Raji (cell line): ENCODE measurements around the gene MYOG.

ENCODE experiments used
- POLR2A ChIP-seq: IDR thresholded peaks from 2 replicates; pipeline ENCODE4 v1.6.1; 2011; ENCODE audit warnings: low read depth, low read length, control low read depth; ENCODE audit not compliant: insufficient read depth

The MYOG gene

DNA sequence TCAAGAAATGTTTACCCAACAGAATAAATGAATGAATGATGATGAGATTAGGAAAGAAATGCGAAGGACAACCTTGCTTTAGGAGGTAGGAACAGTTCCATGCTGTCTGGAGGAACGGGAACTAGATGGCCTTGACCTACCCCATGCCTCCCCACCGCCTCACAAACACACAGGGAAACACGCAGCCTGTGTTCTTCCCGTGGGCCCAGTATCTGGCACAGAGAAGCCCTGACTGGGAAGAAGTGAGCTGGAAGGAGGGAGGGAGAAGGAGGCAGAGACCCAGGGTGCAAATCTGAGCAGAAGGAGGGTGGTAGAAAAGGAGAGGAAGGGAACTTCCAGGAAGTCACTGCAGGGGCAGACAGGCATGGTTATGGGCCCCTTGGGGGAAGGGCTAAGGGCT, 38.2 kb upstream of the MYOG start:
- no peak for TF ChIP-seq POLR2A

DNA sequence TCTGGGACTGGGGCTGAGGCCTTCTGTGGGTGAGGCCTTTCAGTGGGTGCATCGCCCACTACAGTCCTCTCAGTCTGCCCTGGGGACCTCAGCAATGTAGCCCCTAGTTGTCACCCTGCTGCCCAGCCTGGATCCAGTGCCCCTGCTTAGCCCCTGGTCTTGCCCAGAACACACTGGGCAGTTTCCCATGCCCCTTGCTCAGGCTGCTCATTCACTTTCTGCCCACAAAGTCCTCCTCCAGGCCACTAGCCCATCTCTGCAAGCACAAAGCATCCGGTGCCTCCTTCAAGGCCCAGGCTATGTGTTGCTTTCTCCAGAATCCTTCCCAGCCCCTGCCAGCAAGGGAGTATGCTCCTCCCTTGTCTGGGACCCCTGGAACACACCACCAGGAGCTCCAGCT, 36.3 kb upstream of the MYOG start:
- no peak for TF ChIP-seq POLR2A

DNA sequence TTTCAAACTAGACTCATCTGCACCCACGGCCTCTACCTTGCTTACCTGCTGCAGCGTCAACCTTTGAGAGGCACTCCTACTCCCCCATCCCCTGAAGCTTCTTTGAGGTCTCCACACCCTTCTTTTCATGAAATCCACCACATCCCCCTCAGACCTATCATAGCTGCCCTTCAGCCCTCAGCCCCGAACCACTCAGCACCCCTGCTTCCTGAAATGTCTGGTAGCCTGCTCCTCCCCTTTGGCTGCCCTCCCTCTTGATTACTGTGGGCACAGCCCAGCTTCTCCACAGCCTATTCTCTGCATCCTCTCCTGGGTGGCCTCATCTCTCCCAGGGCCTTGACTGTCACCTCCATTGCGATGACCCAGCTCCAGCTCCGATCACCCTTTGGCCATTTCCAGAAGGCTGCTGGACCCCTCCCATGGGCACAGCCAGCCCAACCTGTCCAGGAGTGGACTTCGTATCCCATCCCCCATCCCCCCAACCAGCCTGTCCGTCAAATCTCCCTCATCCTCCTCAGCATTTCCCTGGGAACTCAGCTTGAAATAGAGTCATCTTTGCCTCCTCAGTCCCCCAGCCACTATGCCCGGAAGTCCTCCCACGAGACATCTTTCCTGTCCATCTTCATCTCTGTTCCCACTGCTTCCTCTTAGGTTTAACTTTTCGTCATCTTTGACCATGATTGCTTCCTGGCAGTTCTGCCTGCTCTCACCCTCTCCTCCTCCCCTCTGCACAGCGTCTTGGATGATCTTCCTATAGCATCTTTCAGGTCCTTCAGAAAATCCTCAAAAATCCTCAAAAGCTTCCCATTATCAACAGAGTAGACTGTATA, 35.6 kb upstream of the MYOG start:
- no peak for TF ChIP-seq POLR2A

DNA sequence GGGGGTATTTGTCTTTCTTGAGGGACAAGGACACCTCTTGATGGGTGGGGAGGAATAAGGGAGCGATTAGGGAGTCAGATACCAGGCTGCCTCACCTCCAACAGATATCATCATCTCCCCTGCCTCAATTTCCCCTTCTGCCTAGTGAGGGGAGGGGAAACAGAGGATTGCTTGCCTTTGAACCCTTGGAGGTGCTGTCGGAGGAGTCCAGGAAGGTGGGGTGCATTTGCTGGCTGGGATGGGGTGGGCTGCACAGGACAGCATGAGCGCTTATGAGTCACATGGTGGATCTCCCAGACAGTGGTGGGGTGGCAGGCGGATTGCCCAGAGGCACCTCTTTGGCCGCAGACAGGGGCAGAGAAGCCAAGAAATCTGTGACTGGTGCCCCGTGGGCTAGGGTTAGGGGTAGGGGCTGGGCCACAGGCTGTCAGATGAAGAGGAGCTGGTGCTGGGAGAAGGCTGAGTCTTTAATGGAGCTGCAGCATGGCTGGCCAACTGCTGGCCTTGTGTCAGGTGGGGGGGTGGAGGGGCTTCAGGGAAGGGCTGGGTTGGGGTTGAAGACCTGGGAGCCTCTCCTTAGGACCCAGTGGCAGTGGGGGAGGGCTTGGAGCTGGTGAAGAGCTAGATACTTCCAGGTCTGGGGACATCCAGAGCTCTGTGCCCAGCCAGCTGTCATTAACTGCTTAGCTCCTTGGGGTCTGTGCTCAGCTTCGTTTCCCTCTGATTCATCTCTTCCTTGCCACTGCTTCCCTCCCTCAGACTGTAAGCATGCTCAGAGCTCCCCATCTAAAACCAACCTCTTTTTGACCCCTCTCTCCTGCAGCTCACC, 34.7 kb upstream of the MYOG start:
- no peak for TF ChIP-seq POLR2A

DNA sequence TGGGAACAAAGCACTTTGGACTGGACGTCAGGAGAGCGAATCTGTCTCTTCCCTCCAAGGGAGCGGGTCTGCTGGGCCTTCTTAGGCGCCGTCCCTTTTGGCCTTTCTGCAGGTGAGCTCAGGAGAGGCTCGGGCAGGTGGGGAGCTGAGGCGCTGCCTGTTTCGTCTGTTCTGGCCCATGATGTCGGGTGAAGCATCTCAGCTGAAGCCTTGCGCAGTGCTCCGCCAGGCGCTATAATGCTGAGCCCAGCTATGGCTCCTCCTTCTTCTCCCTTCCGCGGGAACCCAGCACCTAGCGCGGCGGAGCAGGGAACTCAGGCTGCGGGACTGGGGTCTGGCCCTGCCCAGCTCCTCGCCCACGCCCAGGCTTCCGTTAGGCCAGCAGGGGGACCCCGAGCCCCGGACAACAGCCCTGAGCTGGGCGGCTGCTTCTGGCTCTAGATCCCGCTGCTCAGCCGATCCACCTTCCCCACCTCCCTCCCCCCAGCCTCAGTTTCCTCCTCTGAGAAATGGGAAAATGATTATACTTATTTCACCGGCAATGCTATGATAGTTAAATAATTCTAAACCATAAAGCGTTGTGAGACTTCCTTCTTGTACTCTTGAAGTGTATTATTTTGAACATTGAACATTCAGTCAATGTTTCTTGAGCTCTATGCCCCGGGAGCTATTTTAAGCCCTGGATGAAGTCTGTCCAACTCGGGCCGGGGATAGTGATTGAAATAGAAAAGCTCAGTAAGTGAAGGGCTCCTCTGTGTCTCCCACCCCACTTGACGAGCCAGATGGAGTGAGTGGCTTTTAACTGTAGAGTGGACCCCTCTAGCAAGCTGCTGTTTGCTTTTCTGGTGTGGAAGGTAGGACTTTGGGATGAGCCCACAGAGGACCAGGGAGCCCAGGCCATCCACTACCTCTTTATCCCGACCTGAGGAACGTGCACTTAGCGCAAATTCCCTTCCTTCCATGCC, 32.1 kb upstream of the MYOG start:
- TF ChIP-seq POLR2A: no peak

DNA sequence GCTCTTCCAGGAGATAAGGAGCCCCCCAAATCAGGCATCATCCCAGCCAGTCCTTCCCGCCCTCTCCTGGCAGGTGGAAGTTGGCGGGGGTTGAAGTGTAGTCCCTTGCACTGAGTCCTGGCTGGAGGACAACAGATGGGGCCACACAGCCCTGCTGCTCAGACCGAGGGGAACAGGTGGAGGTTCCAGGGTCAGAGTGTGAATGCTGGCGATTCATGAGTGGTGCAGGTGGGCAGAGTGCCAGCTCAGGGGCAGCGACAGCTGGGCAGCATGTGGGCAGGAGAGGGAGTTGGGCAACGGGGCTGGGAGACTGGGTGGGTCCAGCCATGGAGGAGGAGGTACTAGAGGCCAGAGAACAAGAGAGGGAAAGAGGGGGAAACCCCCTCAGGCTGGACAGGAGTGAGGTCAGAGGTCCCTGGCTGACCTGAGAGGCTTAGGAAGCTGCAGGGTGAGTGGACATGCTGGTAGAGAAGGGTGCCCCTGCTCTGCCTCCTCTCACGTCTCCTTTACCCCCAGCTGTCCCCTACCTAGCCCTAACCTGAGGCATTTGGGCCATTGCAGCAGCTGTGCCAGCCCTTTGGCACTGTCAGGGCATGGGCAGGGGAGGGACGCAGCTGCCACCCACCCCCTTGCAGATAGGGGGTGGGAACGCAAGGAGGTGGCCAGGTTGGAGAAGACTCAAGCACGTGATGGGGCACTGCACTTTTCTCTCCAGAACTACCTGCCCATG, 30.4 kb upstream of the MYOG start:
- no peak for TF ChIP-seq POLR2A

DNA sequence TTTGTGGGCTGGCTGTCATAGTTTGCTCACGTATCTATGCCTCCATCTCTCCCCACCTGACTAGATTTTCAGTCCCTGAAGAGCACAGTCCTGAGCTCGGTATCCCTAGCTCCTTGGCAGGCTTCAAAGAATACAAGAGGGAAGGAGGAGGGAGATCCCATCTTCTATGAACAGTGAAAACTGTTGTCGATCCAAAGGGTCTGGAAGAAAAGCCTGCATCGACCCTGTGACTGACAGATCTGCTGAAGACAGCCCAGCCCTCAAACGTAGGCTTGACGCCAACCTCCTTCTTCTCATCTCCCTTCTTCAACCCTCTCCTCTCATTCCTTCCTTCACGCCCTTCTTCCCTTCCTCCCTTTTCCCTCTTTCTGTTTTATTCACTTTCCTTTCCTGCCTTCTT, 28.4 kb upstream of the MYOG start:
- no peak for TF ChIP-seq POLR2A

DNA sequence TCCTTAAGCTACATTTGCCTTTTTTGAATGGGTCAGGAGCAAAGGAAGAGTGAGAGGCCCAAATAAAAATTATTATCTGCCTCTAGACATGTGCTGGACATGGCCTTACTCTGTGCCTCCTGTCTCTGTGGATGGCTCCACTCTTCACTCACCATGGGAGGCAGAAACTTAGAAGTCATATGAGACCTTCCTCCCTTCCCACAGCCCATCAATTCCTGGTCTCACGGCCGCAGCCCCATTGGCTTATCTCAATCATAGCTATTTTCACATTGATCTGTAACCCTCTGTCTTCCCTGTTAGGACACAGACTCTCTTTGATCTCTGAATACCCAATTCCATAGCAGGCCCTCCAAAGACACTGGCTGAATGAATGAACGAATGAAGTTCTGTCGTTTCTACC, 27.5 kb upstream of the MYOG start:
- TF ChIP-seq POLR2A: no peak

DNA sequence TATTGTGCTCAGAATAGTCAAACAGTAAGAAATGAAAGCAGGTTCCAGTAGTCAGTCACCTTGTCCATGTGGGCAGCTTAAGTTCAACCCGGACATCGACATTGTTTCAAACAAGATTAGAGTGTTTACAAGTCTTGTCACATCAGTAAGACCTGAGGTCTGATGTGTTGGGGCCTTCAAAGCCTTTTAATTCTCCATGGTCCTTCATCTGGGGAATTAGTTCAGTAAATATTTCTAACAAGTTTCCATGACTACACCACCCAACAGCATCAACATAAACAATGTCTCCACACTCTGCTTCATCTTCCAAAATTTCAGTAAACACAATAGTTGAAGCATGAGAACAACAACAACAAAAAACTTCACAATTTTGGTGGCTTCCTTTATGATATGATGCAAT, 26.7 kb upstream of the MYOG start:
- no peak for TF ChIP-seq POLR2A

DNA sequence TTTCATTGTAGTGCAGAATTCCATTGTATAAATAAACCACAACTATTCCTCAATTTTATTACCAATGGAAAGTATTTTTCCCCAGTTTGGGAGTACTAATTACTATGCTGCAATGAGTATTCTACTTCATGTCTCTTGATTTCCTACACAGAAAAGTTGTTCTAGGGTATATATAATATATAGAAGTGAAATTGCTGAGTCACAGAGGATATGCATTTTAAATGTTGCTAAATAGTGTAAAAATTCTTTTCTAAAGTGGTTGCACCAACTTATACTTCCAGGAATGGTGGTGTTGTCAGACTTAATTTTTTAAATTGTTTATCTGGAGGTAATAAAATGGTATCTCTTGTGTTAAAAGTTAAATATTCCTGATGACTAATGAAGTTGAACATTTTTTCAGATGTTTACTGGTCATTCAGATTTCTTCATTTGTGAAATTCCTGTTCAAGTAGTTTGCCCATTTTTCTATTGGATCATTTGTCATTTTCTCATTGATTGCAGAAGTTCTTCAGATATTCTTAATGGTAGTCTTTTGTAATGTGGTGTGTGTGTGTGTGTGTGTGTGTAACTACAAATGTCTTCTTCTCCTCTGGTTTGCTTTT, 19.1 kb upstream of the MYOG start:
- no peak for TF ChIP-seq POLR2A

DNA sequence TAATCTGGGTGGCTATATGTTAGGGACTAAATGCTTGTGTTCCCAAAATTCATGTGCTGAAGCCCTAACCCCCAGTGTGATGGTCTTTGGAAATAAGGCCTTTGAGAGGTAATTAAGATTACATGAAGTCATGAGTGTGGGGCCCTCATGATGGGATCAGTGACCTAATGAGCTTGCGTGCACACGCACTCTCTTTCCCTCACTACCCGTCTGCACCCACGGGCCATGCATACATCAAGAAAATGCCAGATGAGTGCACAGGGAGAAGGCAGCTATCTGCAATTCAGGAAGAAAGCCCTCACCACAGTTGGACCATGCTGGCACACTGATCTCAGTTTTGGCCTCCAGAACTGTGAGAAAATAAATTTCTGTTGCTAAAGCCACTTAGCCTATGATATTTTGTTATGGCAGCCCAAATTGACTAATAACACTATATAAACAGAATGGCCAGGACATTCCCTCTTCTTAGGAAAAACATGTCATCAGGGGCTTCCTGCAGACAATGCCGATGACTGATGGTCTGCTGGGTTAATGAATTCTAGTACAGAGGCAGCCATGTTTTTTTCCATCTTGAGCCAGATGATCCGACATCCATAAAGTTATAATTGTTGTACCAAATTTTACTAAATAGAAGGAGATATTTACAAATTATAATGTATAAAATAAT, 18.1 kb upstream of the MYOG start:
- TF ChIP-seq POLR2A: no peak

DNA sequence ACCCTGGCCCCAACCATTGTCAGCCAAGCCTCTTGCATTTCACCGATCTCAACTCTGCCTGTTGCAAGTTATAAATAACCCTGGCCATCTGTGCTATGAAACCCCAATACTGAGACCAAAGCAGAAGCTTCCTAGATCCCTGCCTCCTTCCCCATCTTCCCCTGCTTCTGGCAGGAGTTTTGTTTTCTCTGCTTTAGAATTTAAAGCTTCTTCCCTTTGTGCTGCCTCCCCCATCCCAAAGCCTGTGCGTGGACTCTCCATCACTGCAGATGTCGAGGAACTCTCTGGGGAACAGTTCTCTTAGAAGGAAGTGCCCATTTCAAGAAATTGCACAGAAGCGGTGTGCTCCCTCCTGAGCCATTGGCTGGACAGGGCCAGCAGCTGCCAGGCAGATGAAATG, 17.4 kb upstream of the MYOG start:
- no peak for TF ChIP-seq POLR2A

DNA sequence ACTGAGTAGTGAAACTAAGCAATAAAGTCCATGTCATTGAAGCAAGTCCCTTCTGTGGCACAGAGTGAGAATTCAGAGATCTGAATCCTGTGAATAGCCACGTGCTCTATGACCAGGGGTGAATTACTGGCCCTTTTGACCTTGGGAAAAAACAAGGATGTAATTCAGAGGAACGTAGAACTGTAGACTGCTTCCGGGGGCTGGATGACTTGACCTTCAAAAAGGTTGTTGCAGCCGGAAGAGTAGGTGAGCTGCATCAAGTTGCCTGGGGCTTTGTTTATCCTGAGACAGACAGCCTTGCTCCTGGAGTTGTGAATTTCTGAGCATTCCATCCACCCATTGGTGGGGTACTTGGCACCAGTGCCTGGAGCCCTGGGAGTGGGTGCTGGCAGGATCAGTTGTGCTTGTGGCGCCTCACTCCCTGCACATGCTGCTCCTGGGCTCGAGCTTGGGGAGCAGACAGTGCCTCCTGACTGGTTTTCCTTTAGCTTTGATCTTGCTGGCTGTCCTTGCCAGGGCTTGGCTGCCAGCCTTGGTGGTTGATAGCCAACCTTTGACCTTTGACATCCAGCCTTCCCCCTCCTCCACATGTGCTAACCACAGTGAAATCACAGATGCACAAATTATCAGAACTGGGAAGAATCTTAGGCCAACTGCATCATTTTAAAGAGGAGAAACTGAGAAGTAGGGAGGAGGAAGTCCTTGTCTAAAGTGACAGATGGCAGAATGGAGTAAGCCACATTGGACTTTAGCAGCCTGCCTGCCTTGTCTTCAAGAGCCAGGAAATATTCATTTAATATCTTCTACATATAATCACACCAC, 16.2 kb upstream of the MYOG start:
- no peak for TF ChIP-seq POLR2A
